GM19023 (cell line): ENCODE data around the gene TLR5.

ENCODE experiments used
- ATAC-seq: cut with Tn5 transposase; IDR thresholded peaks from one replicate; pipeline ENCODE4 v1.9.1; 2021; ENCODE audit warnings: mild to moderate bottlenecking, moderate library complexity; ENCODE audit not compliant: unreplicated experiment

TLR5 gene

GRCh38 chr1:223074445-223075300, 68.4 kb downstream of the TLR5 start:
- ATAC-seq: no peak

DNA sequence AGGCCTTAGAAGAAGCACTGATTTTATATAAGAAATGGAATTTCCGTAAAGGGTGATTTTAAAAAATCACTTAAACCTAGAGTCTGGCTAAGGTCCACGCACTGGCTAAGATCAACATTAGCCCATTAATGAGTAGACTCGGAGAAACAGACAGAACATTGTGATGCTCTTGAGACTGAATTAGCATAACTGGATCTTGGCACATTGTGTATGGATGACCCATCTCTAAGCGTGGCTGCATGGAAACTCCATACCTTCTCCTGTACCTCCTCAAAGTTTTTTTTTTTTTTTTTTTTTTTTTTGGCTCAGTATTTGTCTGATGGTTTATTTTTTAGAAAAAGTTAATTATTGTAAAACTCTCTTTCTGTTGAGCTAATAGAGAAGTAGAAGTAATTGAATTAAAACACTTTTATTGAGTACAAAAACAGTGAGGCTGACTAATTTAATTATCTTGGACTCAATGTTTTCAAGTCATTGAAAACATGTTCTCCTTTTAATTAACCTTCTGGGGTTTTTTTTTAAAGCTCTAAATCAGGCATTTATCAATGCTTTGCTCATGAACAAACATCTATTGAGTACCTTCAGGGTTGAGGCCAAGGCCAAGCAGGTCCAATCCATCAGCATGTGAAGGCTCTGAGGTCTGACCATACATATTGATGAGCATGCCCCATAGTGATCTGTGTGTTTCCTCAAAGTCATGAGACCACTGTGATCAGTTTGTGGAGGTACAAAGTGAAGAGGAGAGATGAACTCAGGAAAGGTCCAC, 74.0 kb downstream of the TLR5 start:
- ATAC-seq: no peak

GRCh38 chr1:223067914-223068313, 75.1 kb downstream of the TLR5 start:
- ATAC-seq: no peak

GRCh38 chr1:223066415-223066814, 76.6 kb downstream of the TLR5 start:
- ATAC-seq: no peak

DNA sequence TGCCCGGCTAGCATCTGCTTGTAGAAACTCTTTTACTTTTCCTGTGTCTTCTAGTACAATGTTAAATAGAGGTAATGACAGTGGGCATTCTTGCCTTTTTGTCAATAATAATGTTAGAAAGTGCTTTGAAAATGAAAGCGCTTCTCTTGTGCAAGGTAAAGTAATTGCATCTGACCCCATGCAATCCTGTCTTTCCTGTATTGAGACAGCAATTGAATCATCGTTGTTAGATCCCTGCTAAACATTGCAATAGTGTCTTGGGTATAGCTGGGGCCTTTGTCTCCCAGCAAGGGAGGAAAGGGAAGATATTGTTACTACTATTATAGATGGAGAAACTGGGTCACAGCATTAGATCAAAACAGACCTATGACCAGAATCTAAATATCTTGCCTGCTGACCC, 80.9 kb downstream of the TLR5 start:
- no peak for ATAC-seq

DNA sequence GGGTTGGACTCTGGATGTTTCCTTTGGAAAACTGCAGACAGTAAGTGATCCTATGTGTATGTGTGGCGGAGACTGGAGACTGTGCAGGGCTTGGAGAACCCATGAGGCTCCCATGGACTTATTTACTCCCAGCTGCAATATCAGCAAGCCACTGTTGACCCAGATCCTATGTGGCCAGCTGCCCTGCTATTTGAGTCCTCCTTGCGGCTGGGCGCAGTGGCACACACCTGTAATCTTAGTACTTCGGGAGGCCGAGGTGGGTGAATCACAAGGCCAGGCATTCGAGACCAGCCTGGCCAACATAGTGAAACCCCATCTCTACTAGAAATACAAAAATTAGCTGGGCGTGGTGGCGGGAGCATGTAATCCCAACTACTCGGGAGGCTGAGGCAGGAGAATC, 83.5 kb downstream of the TLR5 start:
- no peak for ATAC-seq
